Measurements from ENCODE around the gene HPS4. TPM values are rescaled to one million over a fixed set of nuclear protein-coding genes. Genes with fewer than 3 reads are reported as not detected.
A peak's percentile ranks its signal among the peaks of the same experiment; 100 is the strongest.

The HPS4 gene
- total RNA-seq, 1 experiment from 2014 or later = 19.9 TPM

DNA sequence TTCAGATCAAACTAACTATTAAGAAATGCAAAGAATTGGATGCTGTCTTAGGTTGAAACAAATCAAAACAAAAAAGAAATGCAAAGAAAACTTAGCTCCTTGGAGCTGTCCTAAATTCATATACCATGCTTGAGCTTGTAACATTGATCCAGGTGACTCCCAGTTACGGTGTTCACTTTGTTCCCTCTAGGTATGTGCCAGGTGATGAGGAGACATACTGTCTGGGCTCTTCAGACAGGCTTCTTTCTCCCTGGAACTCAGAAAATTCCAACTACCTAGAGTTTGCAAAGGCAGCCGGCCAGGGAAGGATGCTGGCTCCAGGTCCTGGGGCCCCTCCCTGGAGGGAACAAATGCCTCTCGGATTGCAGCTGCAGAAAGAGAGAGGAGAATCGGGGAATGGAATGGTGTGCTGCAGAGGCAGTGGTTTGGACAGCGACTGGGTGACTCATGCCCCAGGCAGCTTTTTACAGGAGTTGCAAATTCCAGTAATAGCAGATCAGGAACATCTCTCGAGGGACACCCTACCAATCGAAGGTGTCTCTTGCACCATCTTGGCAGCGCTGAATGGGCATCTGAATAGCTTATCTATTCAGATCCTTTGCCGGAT is 66.8 kb downstream of the HPS4 start:
- Histone ChIP-seq H3K9me3 (ENCODE audit: low read length) (no peaks in the 10 kb centered on the region), H4K20me1 (ENCODE audit: low read length) (no peaks in the 10 kb centered on the region), H2AFZ (ENCODE audit: low read length) (no peak overlapping the region), H3K27me3 (ENCODE audit: low read length) (peaks cover 6% of the 10 kb centered on the region), H3K9me2 (replicated peaks; ENCODE audit: low read length) (no peaks in the 10 kb centered on the region), H3K36me3 (ENCODE audit: low read depth, low read length) (no peaks in the 10 kb centered on the region), H3K4me3 (ENCODE audit: low read length) (peak overlapping the region; percentile 35; the same call in 1 of the 2 replicates), H3K79me2 (ENCODE audit: low read length) (no peaks in the 10 kb centered on the region), H3K27ac (ENCODE audit: low read length) (no peak overlapping the region), H3K4me2 (ENCODE audit: low read length) (peak overlapping the region; percentile 62), H3F3A (ENCODE audit: low read length, unreplicated experiment) (no peaks in the 10 kb centered on the region), H3K9ac (ENCODE audit: low read length) (no peak overlapping the region), H3K4me1 (ENCODE audit: insufficient read depth, low read length) (peaks cover 20% of the 10 kb centered on the region)
- no TSS peak for BruUV-seq (replicated peaks)
- intact Hi-C loops (cut with micrococcal nuclease) = no loop called here
- ChIA-PET POLR2A (ENCODE audit: unreplicated experiment) (interaction anchor here (0.5 kb wide), 1 partner anchor 1028 kb away, joined by 5 read pairs; no protein-coding TSS in a partner anchor), CTCF (no interaction called here)
- peak; percentile 77 for DNase-seq
- peak; percentile 98 for ATAC-seq
- no peak for TF ChIP-seq EZH2 (IDR thresholded peaks at IDR 0.05; ENCODE audit: low read length, unreplicated experiment)
- no peak for TF ChIP-seq EZH2phosphoT487 (IDR thresholded peaks at IDR 0.05; ENCODE audit: borderline replicate concordance, low read length)
- TF ChIP-seq CTCF (conservative IDR thresholded peaks at IDR 0.05; ENCODE audit: low read depth, low read length) = no peak

DNA sequence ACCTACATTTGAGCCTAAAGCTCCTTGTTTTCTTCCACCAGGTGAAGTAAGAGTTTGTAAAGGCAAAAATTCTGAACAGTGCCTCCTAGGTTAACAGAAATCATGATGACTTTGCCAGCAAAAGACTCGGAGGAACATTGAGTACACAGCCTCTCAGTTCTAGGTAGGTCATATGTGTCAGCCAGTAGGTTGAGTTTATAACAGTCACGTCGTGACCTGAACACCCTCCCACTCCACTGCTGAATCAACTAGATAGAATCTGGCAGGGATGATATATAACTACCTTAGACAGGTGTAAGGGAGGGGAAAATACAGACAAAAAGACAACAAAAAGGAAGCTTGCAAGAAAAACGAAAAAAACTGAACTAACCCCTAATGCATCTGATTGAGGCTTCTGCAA is 67.3 kb downstream of the HPS4 start:
- H3K27me3 ChIP-seq (ENCODE audit: low read length) = peaks cover 11% of the 10 kb centered on the region
- no peaks in the 10 kb centered on the region for H4K20me1 ChIP-seq (ENCODE audit: low read length)
- peak overlapping the region; percentile 62 for H3K4me2 ChIP-seq (ENCODE audit: low read length)
- ChIA-PET POLR2A (ENCODE audit: unreplicated experiment) (no interaction called here), CTCF (interaction anchor here (0.6 kb wide), 1 partner anchor 24 kb away, joined by 12 read pairs; no protein-coding TSS in a partner anchor)
- H3K9me2 ChIP-seq (replicated peaks; ENCODE audit: low read length) = no peaks in the 10 kb centered on the region
- intact Hi-C loops (cut with micrococcal nuclease) = no loop called here
- no peak overlapping the region for H3K4me3 ChIP-seq (ENCODE audit: low read length)
- peaks cover 20% of the 10 kb centered on the region for H3K4me1 ChIP-seq (ENCODE audit: insufficient read depth, low read length)
- no peaks in the 10 kb centered on the region for H3K79me2 ChIP-seq (ENCODE audit: low read length)
- ATAC-seq (no peak), DNase-seq (no peak)
- no peak overlapping the region for H2AFZ ChIP-seq (ENCODE audit: low read length)
- no peaks in the 10 kb centered on the region for H3F3A ChIP-seq (ENCODE audit: low read length, unreplicated experiment)
- BruUV-seq (replicated peaks) = no TSS peak
- no peak for TF ChIP-seq EZH2 (IDR thresholded peaks at IDR 0.05; ENCODE audit: low read length, unreplicated experiment)
- TF ChIP-seq CTCF (conservative IDR thresholded peaks at IDR 0.05; ENCODE audit: low read depth, low read length) = no peak
- TF ChIP-seq EZH2phosphoT487 (IDR thresholded peaks at IDR 0.05; ENCODE audit: borderline replicate concordance, low read length) = no peak
- H3K27ac ChIP-seq (ENCODE audit: low read length) = no peak overlapping the region
- H3K9me3 ChIP-seq (ENCODE audit: low read length) = no peaks in the 10 kb centered on the region
- no peaks in the 10 kb centered on the region for H3K36me3 ChIP-seq (ENCODE audit: low read depth, low read length)
- no peak overlapping the region for H3K9ac ChIP-seq (ENCODE audit: low read length)

DNA sequence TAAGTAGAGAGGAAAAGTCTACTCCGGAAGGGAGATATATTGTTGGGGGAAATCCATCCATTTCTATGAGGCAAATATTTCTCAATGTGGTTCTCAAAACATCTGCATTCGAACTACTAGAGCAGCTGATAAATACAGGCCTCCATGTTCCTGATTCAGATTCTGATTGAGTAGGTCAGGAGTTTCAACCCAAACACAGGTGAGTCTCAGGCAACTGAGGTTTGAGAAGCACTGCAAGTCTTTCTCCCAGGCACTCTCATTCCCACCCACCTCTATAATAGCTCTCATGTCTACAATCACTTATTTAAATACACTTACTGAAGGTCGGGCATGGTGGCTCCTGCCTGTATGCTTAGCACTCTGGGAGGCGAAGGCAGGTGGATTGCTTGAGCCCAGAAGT is 69.2 kb downstream of the HPS4 start:
- ChIA-PET CTCF (no interaction called here), POLR2A (ENCODE audit: unreplicated experiment) (interaction anchor here (0.7 kb wide), 1 partner anchor 1826 kb away, joined by 3 read pairs; no protein-coding TSS in a partner anchor)
- no peaks in the 10 kb centered on the region for H4K20me1 ChIP-seq (ENCODE audit: low read length)
- TF ChIP-seq EZH2phosphoT487 (IDR thresholded peaks at IDR 0.05; ENCODE audit: borderline replicate concordance, low read length) (no peak), CTCF (conservative IDR thresholded peaks at IDR 0.05; ENCODE audit: low read depth, low read length) (no peak)
- H3K27ac ChIP-seq (ENCODE audit: low read length) = no peak overlapping the region
- no peaks in the 10 kb centered on the region for H3K9me2 ChIP-seq (replicated peaks; ENCODE audit: low read length)
- no peaks in the 10 kb centered on the region for H3K79me2 ChIP-seq (ENCODE audit: low read length)
- no peak overlapping the region for H3K4me3 ChIP-seq (ENCODE audit: low read length)
- H3F3A ChIP-seq (ENCODE audit: low read length, unreplicated experiment) = no peaks in the 10 kb centered on the region
- no peaks in the 10 kb centered on the region for H3K36me3 ChIP-seq (ENCODE audit: low read depth, low read length)
- peaks cover 20% of the 10 kb centered on the region for H3K4me1 ChIP-seq (ENCODE audit: insufficient read depth, low read length)
- no peak overlapping the region for H2AFZ ChIP-seq (ENCODE audit: low read length)
- peaks cover 20% of the 10 kb centered on the region for H3K27me3 ChIP-seq (ENCODE audit: low read length)
- ATAC-seq = no peak
- no TSS peak for BruUV-seq (replicated peaks)
- intact Hi-C loops (cut with micrococcal nuclease) = no loop called here
- H3K9ac ChIP-seq (ENCODE audit: low read length) = no peak overlapping the region
- H3K9me3 ChIP-seq (ENCODE audit: low read length) = no peaks in the 10 kb centered on the region
- no peak for DNase-seq
- H3K4me2 ChIP-seq (ENCODE audit: low read length) = no peak overlapping the region

All from PC-3 (cell line).